Stromal cell of bone marrow (primary cell): ENCODE data around the gene NTRK2.
A peak's percentile ranks its signal among the peaks of the same experiment; 100 is the strongest.

Source experiments
- DNase-seq: peaks from one replicate; pipeline ENCODE4 v3.0.0-alpha.2; 2012; ENCODE audit warnings: low read depth

NTRK2 gene

GRCh38 chr9:84681516-84682285, 12.2 kb downstream of the NTRK2 start:
- DNase-seq, result no peak

- DNase-seq, result no peak
Measured at GRCh38 chr9:84686068-84686467, 16.5 kb downstream of the NTRK2 start.

- no peak for DNase-seq
Measured at GRCh38 chr9:84688956-84689355, 19.4 kb downstream of the NTRK2 start.

- DNase-seq, result no peak
Measured at GRCh38 chr9:84691634-84692033, 22.1 kb downstream of the NTRK2 start.

- DNase-seq, result no peak
Measured at GRCh38 chr9:84694248-84694647, 24.7 kb downstream of the NTRK2 start.

- DNase-seq, result no peak
Measured at GRCh38 chr9:84697042-84697441, 27.5 kb downstream of the NTRK2 start.

GRCh38 chr9:84697509-84698114, 28.1 kb downstream of the NTRK2 start:
- peak; percentile 33 for DNase-seq

GRCh38 chr9:84698323-84698722, 28.8 kb downstream of the NTRK2 start:
- DNase-seq, result no peak

- no peak for DNase-seq
Measured at GRCh38 chr9:84699984-84700383, 30.5 kb downstream of the NTRK2 start.

- no peak for DNase-seq
Measured at GRCh38 chr9:84701801-84702200, 32.3 kb downstream of the NTRK2 start.

- no peak for DNase-seq
Measured at GRCh38 chr9:84702471-84702870, 32.9 kb downstream of the NTRK2 start.

GRCh38 chr9:84703793-84704192, 34.3 kb downstream of the NTRK2 start:
- DNase-seq, result no peak

- no peak for DNase-seq
Measured at GRCh38 chr9:84705128-84705527, 35.6 kb downstream of the NTRK2 start.

GRCh38 chr9:84708400-84708799, 38.9 kb downstream of the NTRK2 start:
- DNase-seq, result no peak

GRCh38 chr9:84709056-84709455, 39.5 kb downstream of the NTRK2 start:
- no peak for DNase-seq

- no peak for DNase-seq
Measured at GRCh38 chr9:84710701-84711397, 41.3 kb downstream of the NTRK2 start.

- DNase-seq, result no peak
Measured at GRCh38 chr9:84711398-84711777, 41.9 kb downstream of the NTRK2 start.

- peak; percentile 69 for DNase-seq
Measured at GRCh38 chr9:84711936-84712335, 42.4 kb downstream of the NTRK2 start.

- DNase-seq, result no peak
Measured at GRCh38 chr9:84716217-84716616, 46.7 kb downstream of the NTRK2 start.

- no peak for DNase-seq
Measured at GRCh38 chr9:84718476-84718875, 48.9 kb downstream of the NTRK2 start.

GRCh38 chr9:84722388-84722989, 53.0 kb downstream of the NTRK2 start:
- DNase-seq, result no peak

GRCh38 chr9:84723426-84723825, 53.9 kb downstream of the NTRK2 start:
- DNase-seq, result no peak

- no peak for DNase-seq
Measured at GRCh38 chr9:84731696-84732095, 62.2 kb downstream of the NTRK2 start.
